Panc1 (cell line): ENCODE measurements around the gene DNM3.

Source experiments
- POLR2AphosphoS5 ChIP-seq: IDR thresholded peaks from 2 replicates; pipeline ENCODE4 v1.6.1; 2012; ENCODE audit warnings: mild to moderate bottlenecking, low read depth, low read length, moderate library complexity
- SIN3A ChIP-seq: IDR thresholded peaks from 2 replicates; pipeline ENCODE4 v1.6.1; 2012; ENCODE audit warnings: low read depth, mild to moderate bottlenecking, low read length, moderate library complexity, borderline replicate concordance; ENCODE audit not compliant: insufficient read depth
- TF ChIP-seq, protein P1 (sequence below): fragments of 450-650 bp; IDR thresholded peaks from 2 replicates; pipeline ENCODE4 v1.5.1; 2017; ENCODE audit warnings: mild to moderate bottlenecking

- TF ChIP-seq POLR2AphosphoS5 (no peak), SIN3A (no peak)
- TF ChIP-seq, protein P1, sequence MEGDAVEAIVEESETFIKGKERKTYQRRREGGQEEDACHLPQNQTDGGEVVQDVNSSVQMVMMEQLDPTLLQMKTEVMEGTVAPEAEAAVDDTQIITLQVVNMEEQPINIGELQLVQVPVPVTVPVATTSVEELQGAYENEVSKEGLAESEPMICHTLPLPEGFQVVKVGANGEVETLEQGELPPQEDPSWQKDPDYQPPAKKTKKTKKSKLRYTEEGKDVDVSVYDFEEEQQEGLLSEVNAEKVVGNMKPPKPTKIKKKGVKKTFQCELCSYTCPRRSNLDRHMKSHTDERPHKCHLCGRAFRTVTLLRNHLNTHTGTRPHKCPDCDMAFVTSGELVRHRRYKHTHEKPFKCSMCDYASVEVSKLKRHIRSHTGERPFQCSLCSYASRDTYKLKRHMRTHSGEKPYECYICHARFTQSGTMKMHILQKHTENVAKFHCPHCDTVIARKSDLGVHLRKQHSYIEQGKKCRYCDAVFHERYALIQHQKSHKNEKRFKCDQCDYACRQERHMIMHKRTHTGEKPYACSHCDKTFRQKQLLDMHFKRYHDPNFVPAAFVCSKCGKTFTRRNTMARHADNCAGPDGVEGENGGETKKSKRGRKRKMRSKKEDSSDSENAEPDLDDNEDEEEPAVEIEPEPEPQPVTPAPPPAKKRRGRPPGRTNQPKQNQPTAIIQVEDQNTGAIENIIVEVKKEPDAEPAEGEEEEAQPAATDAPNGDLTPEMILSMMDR = no peak
Observed at GRCh38 chr1:172273647-172274396, 432.5 kb downstream of the DNM3 start.
